Activated CD8-positive, alpha-beta memory T cell treated with anti-CD3 and anti-CD28 coated beads, Interleukin-2, amount 50 U/mL, for 1 hour (primary cell): ENCODE data around the gene EFL1.

Source experiments
- DNase-seq: peaks from one replicate; pipeline ENCODE4 v3.0.0-alpha.2; 2020; ENCODE audit errors: extremely low read depth

The EFL1 gene

DNA sequence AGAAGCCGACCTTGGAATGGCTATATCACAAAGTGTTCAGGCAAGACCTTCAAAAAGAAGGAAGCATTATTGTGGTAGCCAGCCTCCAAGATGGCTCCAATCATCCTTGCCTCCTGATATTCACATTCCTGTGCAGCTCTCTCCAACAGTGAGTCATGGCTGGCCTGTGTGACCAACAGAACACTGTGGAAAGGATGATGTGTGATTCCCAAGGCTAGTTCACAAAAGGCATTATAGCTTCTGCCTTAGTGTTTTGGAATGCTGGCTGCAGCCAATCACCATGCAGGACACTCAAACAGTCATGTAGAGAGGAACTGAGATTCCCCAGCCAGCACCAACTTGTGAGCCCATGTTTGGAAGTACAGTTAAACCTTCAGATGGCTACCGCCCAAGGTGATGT is 102.6 kb downstream of the EFL1 start:
- DNase-seq, result no peak

GRCh38 chr15:82158811-82159210 is 103.7 kb downstream of the EFL1 start:
- DNase-seq, result no peak

DNA sequence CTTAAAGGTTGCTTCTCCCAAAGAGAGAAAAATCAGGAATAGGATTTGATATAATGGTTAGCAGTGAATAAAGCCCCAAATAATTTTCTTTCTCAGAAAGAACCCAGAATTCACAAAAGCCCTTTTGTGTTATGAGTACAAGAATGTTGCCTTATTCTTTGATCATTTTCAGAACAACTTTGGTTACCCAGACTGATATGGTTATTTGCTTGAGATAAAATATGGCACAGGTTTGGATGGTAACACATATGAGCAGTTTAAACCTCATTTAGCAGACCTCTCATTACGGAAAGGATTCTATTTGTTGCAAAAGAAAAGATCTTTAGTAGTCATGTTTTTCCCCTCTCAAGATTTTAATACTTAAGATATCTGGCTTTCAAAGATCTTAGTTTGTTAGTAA is 111.9 kb downstream of the EFL1 start:
- no peak for DNase-seq

DNA sequence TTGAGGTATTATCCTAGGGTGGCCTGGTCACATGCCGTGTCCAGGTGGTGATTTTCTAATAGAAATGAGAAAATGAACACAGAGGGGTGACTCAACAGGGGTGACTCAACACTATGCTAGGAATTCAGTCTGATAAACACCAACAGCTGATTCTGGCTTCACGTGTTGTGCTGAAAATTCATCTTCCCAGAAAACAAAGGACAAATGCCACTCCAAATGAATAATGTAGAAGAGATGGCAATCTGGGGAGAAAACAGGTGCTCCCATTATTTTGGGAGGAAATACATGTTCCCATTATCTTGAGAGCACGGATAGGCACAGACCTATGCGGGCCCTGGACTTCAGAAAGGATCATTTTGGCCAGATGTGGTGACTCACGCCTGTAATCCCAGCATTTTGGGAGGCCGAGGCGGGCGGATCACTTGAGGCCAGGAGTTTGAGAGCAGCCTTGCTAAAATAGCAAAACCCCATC is 115.5 kb downstream of the EFL1 start:
- DNase-seq, result no peak

GRCh38 chr15:82146576-82146975 is 116.0 kb downstream of the EFL1 start:
- no peak for DNase-seq

DNA sequence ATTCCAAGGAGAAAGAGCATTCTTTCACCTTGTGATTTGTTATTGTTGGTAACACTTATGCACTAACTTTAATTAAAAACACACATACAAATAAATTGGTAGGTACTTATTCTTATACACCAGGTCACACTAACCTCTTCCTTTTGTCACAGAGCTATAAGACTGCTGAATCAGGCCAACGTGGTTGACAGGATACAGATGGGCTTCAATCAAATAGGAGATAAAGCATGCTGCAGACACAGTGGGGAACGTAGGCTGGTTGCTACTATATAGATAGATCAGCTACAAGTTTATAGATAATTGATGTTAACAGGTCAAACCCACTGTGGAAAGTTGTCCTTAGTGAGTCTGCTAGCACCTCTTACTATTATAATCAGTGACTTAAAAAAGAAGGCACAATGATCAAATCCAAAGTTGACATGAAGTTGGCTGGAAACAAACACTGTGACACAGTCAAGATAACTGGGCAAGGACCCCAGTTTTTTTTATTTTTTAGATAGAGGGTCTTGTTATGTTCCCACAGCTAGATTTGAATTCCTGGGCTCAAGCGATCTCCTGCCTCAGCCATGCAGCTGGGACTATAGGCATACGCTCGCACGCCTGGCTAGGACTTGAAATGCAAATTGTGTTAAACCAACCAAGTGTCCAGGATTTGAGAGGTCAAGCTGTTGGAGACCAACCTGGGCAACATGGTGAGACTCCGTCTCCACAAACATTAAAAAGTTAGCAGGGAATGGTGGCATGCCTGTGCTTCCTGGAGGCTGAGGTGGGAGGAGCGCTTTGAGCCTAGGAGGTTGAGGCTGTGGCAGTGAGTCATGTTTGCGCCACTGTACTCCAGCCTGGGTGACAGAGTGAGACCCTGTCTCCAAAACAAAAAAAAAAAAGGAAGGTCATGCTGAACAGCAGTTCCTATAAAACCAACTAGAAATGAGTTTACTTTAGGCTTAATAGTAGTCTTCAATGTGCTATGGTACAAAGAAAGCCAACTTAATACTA is 118.8 kb downstream of the EFL1 start:
- no peak for DNase-seq

DNA sequence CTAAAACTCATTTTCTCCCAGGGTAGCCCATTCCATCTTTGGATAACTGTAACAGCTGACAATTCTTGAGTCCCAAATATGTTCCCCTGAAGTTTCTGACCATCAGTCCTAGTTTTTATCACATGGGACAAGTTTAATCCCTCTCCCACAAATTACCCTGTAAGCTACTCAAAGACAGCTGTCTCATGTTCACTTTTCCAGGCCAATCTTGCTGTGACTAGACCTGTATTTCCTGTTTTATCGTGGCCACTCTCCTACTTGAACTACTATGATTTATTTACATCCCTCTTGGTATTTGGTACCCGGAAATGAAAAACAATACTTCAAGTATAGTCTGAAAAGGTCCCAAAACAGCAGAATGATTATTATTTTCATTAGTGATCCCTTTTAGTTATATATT is 121.6 kb downstream of the EFL1 start:
- no peak for DNase-seq

DNA sequence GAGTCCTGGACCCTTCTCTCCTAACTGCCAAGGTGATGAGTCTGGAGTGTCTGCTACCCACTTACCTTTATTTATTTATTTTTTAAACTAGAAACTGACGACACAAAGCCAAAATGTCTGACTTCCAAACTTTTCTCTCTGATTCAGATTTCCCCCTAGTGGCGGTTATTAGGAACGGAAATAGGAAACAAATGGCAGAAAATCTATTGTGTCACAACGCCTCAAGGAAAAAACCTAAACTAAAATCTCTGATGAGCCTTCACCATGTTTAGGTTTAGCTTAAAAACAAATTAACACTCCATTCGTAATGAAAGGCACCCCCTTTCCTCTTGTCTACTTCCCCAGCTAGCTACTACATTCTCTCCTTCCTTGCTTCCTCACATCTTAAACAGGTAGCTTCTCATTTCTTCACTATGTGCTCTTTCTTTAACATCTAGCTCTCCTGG is 122.7 kb downstream of the EFL1 start:
- DNase-seq, result no peak

- DNase-seq, result no peak
Measured at GRCh38 chr15:82138306-82138705, 124.2 kb downstream of the EFL1 start.

DNA sequence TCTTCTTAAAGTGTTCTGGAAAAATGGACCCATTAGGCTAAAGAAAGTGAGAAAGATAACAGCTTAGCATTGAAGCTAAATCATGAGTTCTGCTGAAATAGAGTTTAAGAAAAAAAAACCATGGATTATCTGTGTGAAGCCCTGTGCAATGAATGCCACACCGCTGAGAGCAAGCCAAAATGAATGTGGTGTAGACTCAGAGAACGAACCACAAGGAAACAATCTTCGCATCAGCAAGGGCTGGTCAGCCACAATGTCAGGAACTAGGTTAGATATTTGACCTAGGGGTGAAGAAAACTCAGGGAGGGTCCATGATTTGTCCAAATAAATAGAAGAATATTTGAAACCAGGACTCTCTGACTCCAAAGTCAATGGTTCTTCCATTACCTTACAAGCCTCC is 125.3 kb downstream of the EFL1 start:
- no peak for DNase-seq

GRCh38 chr15:82136120-82136519 is 126.4 kb downstream of the EFL1 start:
- DNase-seq, result no peak

DNA sequence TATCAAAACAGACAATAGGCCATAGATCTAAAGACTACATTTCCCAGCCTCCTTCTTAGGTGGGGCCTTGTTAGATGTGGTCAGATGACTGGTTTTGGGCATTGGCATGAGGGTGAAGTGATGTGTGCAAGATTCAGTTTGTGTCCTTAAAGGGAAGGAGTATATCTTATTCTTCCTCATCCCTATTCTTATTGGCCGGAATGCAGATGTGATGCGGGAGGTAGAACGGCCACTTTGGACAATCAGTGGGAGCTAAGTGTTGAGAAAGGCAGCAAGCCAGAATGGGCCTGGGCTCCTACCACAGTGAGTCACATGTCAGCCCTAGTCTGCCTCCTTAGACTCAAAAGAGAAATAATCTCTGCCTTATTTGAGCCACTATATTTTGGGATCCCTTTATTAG is 126.9 kb downstream of the EFL1 start:
- no peak for DNase-seq

DNA sequence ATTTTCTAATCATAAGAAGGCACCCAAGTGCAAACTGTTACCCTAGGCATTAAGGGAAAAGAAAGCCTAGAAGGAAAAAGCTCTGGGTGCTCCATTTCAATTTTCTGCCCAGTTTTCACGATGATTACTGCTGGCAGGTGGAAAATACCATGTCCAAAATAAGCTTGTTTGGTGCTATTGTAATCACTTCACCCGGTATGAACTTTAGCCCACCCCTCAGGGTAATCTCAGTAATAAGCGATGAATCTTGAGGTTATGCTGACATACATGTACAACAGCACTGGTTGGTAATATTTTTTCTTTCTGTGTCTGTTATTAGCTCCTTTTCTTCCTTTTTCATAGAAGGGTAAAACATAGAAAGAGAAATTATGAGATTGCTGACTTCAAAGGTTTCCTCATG is 128.1 kb downstream of the EFL1 start:
- DNase-seq, result no peak

DNA sequence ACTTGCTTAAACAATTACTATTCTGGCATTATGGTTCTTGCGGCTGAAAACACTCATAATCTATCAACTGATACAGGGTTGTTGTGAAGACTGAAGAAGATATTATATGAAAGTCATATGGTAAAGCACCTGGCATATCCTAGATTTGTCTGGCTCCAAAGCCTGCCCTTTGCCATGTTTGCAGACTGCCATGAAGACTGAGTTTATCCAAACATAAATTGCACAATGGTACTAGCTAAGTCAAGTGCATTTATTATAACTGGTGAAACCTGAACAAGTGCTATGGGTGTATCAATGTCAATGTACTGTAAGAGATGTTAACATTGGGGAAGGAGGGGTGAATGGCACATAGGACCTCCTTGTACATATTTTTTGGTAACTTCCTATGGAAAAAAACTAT is 129.3 kb downstream of the EFL1 start:
- DNase-seq, result no peak

DNA sequence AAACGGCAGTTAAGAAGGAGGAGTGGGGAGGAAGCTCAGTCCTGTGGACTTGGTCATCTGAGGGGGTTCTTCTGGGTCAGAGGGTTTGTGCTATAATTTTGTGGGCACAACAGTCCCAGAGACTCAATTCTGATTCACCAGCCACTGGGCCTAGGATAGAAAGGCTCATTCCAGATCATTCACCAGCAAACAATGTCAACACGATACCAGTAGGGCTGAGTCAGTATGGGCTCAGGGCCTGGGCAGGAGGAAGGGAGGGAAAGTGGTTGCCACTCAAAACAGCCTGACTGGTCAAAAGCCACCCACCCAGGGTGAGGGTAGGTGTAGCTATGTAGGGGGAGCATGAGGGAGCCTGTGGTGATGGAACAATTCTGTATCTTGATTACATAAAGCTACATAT is 129.8 kb downstream of the EFL1 start:
- no peak for DNase-seq

- no peak for DNase-seq
Measured at GRCh38 chr15:82132096-82132495, 130.4 kb downstream of the EFL1 start.

DNA sequence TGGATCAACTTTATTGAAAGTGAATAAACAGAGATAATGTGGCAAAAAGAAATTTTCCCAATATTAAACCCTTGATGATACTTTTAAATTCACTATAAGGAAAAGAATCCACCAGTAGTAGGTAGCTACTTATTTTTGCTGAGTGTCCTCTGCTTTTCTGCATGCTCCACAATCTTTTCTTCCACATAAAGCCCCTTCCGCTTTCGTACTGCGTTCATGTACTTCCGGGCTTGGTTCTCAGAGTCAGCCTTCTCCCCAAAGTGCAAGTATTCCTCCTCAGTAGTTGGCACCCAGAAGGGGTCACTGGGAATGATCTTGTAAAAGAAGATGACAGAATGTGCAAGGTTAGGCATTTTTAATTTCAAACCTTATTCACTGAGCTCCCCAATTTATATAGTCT is 132.3 kb downstream of the EFL1 start:
- no peak for DNase-seq

GRCh38 chr15:82129761-82130160 is 132.8 kb downstream of the EFL1 start:
- no peak for DNase-seq

- DNase-seq, result no peak
Measured at GRCh38 chr15:82129149-82129692, 133.3 kb downstream of the EFL1 start.

DNA sequence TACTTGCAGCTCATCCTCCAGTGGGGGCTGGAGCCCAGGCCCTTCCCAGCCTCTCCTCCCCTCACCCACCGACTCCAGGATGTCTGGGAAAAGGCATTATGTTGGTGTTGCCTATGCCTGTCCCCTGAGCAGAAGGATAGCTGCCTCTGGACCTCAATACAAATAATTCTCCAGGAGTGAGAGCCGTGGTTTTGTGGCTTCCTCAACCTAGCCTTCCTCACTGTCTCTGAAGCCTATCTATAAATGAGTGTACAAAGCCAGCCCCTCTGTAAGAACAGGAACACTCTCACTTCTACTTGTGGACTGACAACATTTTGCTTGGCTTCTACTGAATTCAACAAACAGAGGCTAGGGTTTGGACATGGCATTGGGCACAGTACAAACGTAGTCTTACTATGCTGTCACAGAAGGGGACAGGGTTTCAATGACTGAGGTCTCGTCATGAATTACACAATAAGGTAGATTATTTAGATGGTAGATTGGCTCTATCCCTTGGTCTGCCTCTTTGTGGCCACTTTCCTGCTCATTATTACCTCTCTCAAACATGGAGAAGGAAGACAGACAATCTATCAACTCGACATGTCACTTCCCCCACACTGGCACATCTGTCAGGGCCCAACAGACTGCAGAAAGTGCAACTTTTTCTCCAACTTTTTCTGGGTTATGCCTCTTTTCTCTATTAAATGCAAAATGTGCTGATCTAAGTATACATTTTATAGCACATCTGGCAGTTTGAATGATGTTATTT is 134.0 kb downstream of the EFL1 start:
- no peak for DNase-seq

DNA sequence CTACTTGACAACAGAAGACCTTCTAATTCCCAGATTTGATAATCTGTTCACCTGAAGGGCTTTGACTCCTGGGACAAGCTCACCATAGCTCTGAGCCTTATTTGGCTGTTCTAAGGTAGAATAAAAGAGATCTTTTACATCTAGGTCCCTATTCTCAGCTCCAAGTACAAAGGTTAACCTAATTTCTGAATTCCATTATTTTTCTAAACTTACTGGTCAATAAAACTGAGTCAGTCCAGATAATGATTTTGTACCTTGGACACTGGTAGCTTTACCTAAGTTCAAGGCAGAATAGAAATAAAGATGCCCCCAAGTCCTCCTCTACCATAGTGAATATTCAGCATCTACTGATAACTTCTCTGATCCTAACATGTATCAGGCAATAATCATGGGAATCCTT is 135.0 kb downstream of the EFL1 start:
- no peak for DNase-seq

- no peak for DNase-seq
Measured at GRCh38 chr15:82126346-82126745, 136.2 kb downstream of the EFL1 start.
